SK-N-SH (cell line): ENCODE data around the gene GALNT12. TPM values are rescaled to one million over a fixed set of nuclear protein-coding genes. Genes with fewer than 3 reads are reported as not detected.

Experiments used
- CTCF ChIA-PET: fragments of 300-600, 350-600 bp; formaldehyde crosslinking; extraction: SDS; loops from one replicate; lab custom pipeline; 2021; lab: Yijun Ruan, JAX
- POLR2A ChIA-PET: fragments of 350-600 bp; sonication (Branson Sonifier 250); formaldehyde crosslinking; extraction: SDS; loops from one replicate; lab custom pipeline; 2020; ENCODE audit warnings: antibody characterized with exemption, inconsistent platforms; lab: Yijun Ruan, JAX
- DNase-seq: peaks from one replicate; pipeline ENCODE4 v3.0.0; 2012
- H2AFZ ChIP-seq: fragments of 200-600 bp; sonication (generic); 2 replicates; pipeline ENCODE4 v1.8.1; 2016; ENCODE audit warnings: antibody characterized with exemption, mild to moderate bottlenecking, low read depth
- H3F3A ChIP-seq: fragments of 200-600 bp; sonication (generic); replicated peaks from 2 replicates; pipeline ENCODE3; 2016; ENCODE audit warnings: antibody characterized with exemption, mild to moderate bottlenecking; ENCODE audit not compliant: insufficient read depth
- H3K27ac ChIP-seq, 2 experiments: fragments of 200-500 bp in 1 of 2; fragments of 200-600 bp in 1 of 2; sonication (Bioruptor generic) in 1 of 2; sonication (generic), shearing (Covaris generic) in 1 of 2; 2 replicates each; pipeline versions ENCODE4 v1.5.1 to v1.6.1; 2014 to 2016; ENCODE audit warnings: low read depth in 2 of 2, inconsistent platforms in 1 of 2, low read length in 1 of 2, mild to moderate bottlenecking in 1 of 2, mixed read lengths in 1 of 2
- H3K27me3 ChIP-seq: fragments of 200-600 bp; sonication (generic), shearing (Covaris generic); 2 replicates; pipeline ENCODE4 v1.6.1; 2016; ENCODE audit warnings: mixed run types; ENCODE audit not compliant: insufficient read depth
- H3K36me3 ChIP-seq, 2 experiments: fragments of 200-500 bp in 1 of 2; fragments of 200-600 bp in 1 of 2; sonication (Bioruptor generic) in 1 of 2; sonication (generic) in 1 of 2; replicated peaks in 1 of 2; 2 replicates each; pipeline versions ENCODE3 to v1.5.1; 2014 to 2016; ENCODE audit warnings: low read length in 1 of 2, mild to moderate bottlenecking in 1 of 2; ENCODE audit not compliant: insufficient read depth in 2 of 2, control insufficient read depth in 1 of 2
- H3K4me1 ChIP-seq, 2 experiments: fragments of 200-500 bp in 1 of 2; fragments of 200-600 bp in 1 of 2; sonication (Bioruptor generic) in 1 of 2; sonication (generic), shearing (Covaris generic) in 1 of 2; 2 replicates each; pipeline versions ENCODE4 v1.5.1 to v1.6.1; 2014 to 2016; ENCODE audit warnings: low read depth in 1 of 2, low read length in 1 of 2, mixed run types in 1 of 2; ENCODE audit not compliant: insufficient read depth in 2 of 2, control insufficient read depth in 1 of 2
- H3K4me2 ChIP-seq: fragments of 200-600 bp; sonication (generic), shearing (Covaris generic); 2 replicates; pipeline ENCODE4 v1.6.1; 2017; ENCODE audit warnings: mixed run types
- H3K4me3 ChIP-seq, 2 experiments: fragments of 200-500 bp in 1 of 2; fragments of 200-600 bp in 1 of 2; sonication (Bioruptor generic) in 1 of 2; sonication (generic), shearing (Covaris generic) in 1 of 2; 2 replicates each; pipeline versions ENCODE4 v1.5.1 to v1.8.1; 2014 to 2016; ENCODE audit warnings: low read depth in 2 of 2, inconsistent platforms in 1 of 2, low read length in 1 of 2, mild to moderate bottlenecking in 1 of 2, mixed read lengths in 1 of 2, moderate library complexity in 1 of 2
- H3K79me2 ChIP-seq: fragments of 200-600 bp; sonication (generic); 2 replicates; pipeline ENCODE4 v1.8.1; 2017; ENCODE audit warnings: mild to moderate bottlenecking; ENCODE audit not compliant: insufficient read depth
- H3K9ac ChIP-seq: fragments of 200-600 bp; sonication (generic); 2 replicates; pipeline ENCODE4 v1.6.1; 2017; ENCODE audit warnings: mixed run types
- H3K9me2 ChIP-seq: fragments of 200-600 bp; sonication (generic); 2 replicates; pipeline ENCODE4 v1.6.1; 2017; ENCODE audit warnings: mixed run types
- H3K9me3 ChIP-seq: fragments of 200-600 bp; sonication (generic); 2 replicates; pipeline ENCODE4 v1.6.1; 2017; ENCODE audit warnings: mixed run types, mild to moderate bottlenecking, moderate library complexity
- H4K20me1 ChIP-seq: fragments of 200-600 bp; sonication (generic); 2 replicates; pipeline ENCODE4 v1.6.1; 2017; ENCODE audit warnings: mild to moderate bottlenecking, mixed run types; ENCODE audit not compliant: insufficient read depth
- EP300 ChIP-seq, 2 experiments: IDR thresholded peaks; 2 replicates each; pipeline versions ENCODE4 v1.4.0 to v1.6.1; 2012; ENCODE audit warnings: borderline replicate concordance in 1 of 2, low read depth in 1 of 2, low read length in 1 of 2
- GATA2 ChIP-seq: sonication (generic); formaldehyde crosslinking; IDR thresholded peaks from 2 replicates; pipeline ENCODE4 v1.5.0; 2020; ENCODE audit warnings: mild to moderate bottlenecking, missing genetic modification reagents
- NRF1 ChIP-seq: IDR thresholded peaks from 2 replicates; pipeline ENCODE4 v1.6.1; 2012; ENCODE audit warnings: low read depth, mild to moderate bottlenecking, low read length
- PBX3 ChIP-seq: IDR thresholded peaks from 2 replicates; pipeline ENCODE4; 2012
- TCF12 ChIP-seq: IDR thresholded peaks from 2 replicates; pipeline ENCODE4 v1.4.0; 2012
- YY1 ChIP-seq: IDR thresholded peaks from 2 replicates; pipeline ENCODE4 v1.4.0; 2012; ENCODE audit warnings: low read depth, mild to moderate bottlenecking
- WGBS: methylation state at CpG from one replicate; pipeline ENCODE4 v1.1.6; 2017; ENCODE audit warnings: low lambda C conversion rate; 5-methylcytosine and 5-hydroxymethylcytosine counted together
- polyA plus RNA-seq, 3 experiments: library from polyadenylated mRNA; depleted of rRNA; stranded (reverse); fragments of >200 nt; gene quantifications; 2 replicates each; pipeline ENCODE4 v1.2.3, GENCODE V29; 2012
- TF ChIP-seq, protein P1 (sequence below): IDR thresholded peaks from 2 replicates; pipeline ENCODE4 v1.4.0; 2012; ENCODE audit warnings: low read depth, borderline replicate concordance

The GALNT12 gene
- polyA plus RNA-seq, 1 of the 3 experiments (the other 2 are of a cell fraction), result 7.4 TPM

DNA sequence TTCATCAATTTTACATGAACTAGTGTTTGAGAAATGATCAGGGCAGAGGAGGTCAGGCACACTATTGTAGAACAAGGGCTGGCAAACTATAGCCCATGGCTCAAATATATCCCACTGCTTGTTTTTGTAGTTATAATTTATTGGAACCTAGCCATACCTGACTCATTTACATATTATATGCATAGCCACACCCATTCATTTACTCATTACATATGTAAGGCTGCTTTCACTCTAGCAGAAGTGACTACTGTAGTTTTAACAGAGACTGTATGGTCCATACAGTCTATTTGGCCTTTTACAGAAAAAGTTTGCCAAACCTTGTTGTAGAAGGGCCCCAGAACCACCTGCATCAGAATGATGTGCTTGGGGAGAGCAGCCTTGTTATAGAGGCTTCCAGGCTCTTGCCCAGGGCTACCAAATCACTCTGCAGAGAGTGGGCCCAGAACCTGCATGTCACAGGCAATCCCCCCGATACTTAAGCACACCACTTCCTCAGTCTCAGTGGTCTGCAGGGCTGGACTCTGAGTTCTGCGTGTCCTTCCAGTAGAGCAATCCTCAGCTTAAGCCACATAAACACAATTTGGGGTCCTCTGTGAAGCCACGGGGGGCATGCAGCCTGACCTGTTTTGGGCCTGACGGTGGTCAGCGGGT, 17.9 kb upstream of the GALNT12 start:
- Histone ChIP-seq H3K79me2 (0 out of 2 replicates have a peak, but pooled peaks cover 3% of the 10 kb centered on the region), H4K20me1 (peaks cover 10% of the 10 kb centered on the region), H3K9me2 (no peaks in the 10 kb centered on the region), H2AFZ (no peak overlapping the region), H3K9me3 (no peaks in the 10 kb centered on the region), H3K36me3 (peaks cover 0 to 20% of the 10 kb centered on the region in 2 experiments), H3K27ac (no peak overlapping the region), H3K27me3 (no peaks in the 10 kb centered on the region), H3K4me2 (no peak overlapping the region), H3K9ac (no peak overlapping the region), H3K4me3 (no peak overlapping the region), H3F3A (peaks cover 4% of the 10 kb centered on the region), H3K4me1 (peaks cover 3 to 6% of the 10 kb centered on the region in 2 experiments; a peak in 1 of 4 replicates)
- WGBS, result no CpG with 5 or more reads among the region's 5 CpGs
- ChIA-PET POLR2A (no interaction called here), CTCF (interaction anchor here (0.6 to 7.2 kb wide), 2 partner anchors 13 to 182 kb away, joined by 3 to 79 read pairs; no protein-coding TSS in a partner anchor)
- TF ChIP-seq YY1 (no peak), NRF1 (no peak), GATA2 (CRISPR knock-in tag) (no peak), EP300 (IDR thresholded peaks at IDR 0.05; ENCODE audit: borderline replicate concordance in 1 of 2, low read depth in 1 of 2, low read length in 1 of 2) (no peak)
- TF ChIP-seq, protein P1, sequence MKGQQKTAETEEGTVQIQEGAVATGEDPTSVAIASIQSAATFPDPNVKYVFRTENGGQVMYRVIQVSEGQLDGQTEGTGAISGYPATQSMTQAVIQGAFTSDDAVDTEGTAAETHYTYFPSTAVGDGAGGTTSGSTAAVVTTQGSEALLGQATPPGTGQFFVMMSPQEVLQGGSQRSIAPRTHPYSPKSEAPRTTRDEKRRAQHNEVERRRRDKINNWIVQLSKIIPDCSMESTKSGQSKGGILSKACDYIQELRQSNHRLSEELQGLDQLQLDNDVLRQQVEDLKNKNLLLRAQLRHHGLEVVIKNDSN, result no peak
- no peak for DNase-seq

DNA sequence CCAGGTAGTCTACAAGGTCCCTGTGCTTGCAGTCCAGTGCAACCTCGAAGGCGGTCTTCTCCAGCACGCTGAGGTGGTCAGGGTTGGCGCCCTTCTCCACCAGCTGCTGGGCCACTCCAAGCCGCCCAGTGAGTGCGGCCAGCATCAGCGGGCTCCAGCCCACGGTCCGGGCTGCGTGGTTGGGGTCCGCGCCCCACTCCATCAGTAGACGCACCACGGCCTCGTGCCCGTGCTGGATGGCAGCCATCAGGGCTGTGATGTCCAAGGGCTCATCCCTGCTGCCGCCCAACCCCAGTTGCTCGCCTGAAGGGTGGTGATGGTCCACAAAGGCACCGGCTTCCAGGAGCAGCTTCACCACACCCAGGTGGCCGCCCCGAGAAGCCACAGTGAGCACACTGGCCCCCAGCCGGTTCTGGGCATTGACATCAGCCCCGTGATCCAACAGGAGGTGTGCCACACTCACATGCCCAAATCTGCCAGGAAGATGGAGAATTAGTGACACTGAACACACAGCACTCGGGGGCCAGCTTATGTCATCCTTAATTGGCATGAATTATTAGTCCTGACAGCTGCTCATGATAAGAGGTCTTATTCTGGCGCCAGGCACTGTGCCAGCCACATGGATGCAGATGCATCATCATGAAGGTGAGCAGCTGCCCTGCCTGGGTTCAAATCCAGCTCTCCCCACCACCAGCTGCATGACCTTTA, 17.2 kb upstream of the GALNT12 start:
- ChIA-PET CTCF (interaction anchor here (0.6 to 7.2 kb wide), 6 partner anchors 8 to 710 kb away, joined by 3 to 79 read pairs (median 5); no protein-coding TSS in a partner anchor), POLR2A (no interaction called here)
- peaks cover 10% of the 10 kb centered on the region for H4K20me1 ChIP-seq
- no peak for TF ChIP-seq TCF12
- TF ChIP-seq PBX3, result peak; percentile 18; the same call in 1 of the 2 replicates
- no peaks in the 10 kb centered on the region for H3K9me2 ChIP-seq
- peaks cover 4% of the 10 kb centered on the region for H3F3A ChIP-seq
- no peak overlapping the region for H3K4me3 ChIP-seq
- H3K4me1 ChIP-seq, result peaks cover 3 to 10% of the 10 kb centered on the region in 2 experiments; a peak in 1 of 4 replicates
- WGBS, result 33% methylated on average over 1 of the region's 25 CpGs
- no peak overlapping the region for H2AFZ ChIP-seq
- no peak overlapping the region for H3K9ac ChIP-seq
- no peak overlapping the region for H3K4me2 ChIP-seq
- H3K27me3 ChIP-seq, result no peaks in the 10 kb centered on the region
- peak overlapping the region in 1 of 2 experiments; percentile 29; a peak in 1 of 4 replicates for H3K27ac ChIP-seq
- no peaks in the 10 kb centered on the region for H3K9me3 ChIP-seq
- no peak for DNase-seq
- peaks cover 8% of the 10 kb centered on the region; the same call in 1 of the 2 replicates for H3K79me2 ChIP-seq
- peaks cover 0 to 20% of the 10 kb centered on the region in 2 experiments for H3K36me3 ChIP-seq
